KOPT-K1 (cell line): ENCODE measurements around the gene KLHL3.
"Not testable (repeated sequence)": the region's sequence is repeated elsewhere in the genome, so short reads cannot be mapped to it uniquely, and the experiment has no call there.

ENCODE experiments used
- H3K27ac ChIP-seq: fragments of 200-600 bp; sonication (generic); 2 replicates; pipeline ENCODE4 v1.5.1; 2016; ENCODE audit warnings: antibody characterized with exemption, mild to moderate bottlenecking, low read depth, low read length; ENCODE audit not compliant: poor library complexity, severe bottlenecking
- H3K36me3 ChIP-seq: fragments of 200-600 bp; sonication (generic); 2 replicates; pipeline ENCODE4 v1.5.1; 2017; ENCODE audit warnings: antibody characterized with exemption, mild to moderate bottlenecking, low read length, moderate library complexity; ENCODE audit not compliant: insufficient read depth
- H3K9me3 ChIP-seq: fragments of 200-600 bp; sonication (generic); 2 replicates; pipeline ENCODE4 v1.5.1; 2017; ENCODE audit warnings: antibody characterized with exemption, low read length, mild to moderate bottlenecking; ENCODE audit not compliant: insufficient read depth, poor library complexity, severe bottlenecking

The KLHL3 gene

DNA sequence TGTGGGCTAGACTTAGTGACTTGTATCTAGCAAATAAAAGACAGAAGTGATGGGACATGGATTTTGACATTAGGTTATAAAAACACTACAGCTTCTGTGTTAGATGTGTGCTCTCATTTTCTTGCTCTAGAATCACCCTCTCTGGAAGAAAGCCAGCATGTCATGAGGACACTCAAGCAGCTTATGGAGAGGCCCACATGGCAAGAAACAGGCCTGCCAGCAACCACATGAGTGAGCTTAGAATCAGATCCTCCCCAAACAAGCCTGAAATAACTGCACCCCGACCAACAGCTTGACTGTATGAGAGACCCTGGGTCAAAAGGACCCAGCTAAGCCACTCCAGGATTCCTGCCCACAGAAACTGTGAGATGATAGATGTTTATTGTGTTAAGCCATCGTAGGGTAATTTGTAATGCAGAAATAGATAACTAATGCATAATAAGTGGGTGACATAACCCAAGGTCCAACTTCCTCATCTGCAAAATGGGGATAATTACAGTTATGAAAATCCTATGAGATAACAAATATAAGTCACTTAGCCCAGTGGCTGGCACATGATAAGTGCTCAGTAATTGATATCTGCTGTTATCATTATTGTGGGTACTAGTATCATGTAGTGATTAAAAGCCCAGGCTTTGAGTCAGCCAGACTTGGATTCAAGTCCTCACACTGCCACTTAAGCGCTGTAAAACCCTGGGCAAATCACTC lies 86.5 kb downstream of the KLHL3 start:
- peaks cover 41% of the 10 kb centered on the region; the same call in 1 of the 2 replicates for H3K36me3 ChIP-seq
- H3K27ac ChIP-seq, result no peak overlapping the region
- peaks cover 13% of the 10 kb centered on the region for H3K9me3 ChIP-seq

DNA sequence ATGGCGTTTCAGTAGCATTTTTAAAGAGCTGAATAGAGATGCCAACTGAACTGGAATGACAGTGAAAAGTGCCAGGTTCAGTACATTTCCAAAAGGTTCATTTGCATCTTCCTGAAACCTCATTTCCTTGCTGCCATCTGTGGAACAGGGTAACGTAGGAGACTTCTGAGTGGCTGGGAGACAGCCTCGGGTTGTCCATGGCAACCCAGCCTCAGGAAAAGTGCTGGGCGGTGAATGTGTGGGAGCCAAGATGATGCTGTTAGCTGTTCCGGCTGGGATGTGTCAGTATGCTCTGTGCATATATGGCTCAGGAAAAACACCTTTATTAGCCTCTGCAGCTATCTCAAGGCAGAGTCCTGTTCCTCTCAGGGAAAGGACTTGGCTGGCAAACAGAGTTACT lies 87.5 kb downstream of the KLHL3 start:
- Histone ChIP-seq H3K36me3 (peaks cover 41% of the 10 kb centered on the region; the same call in 1 of the 2 replicates), H3K27ac (no peak overlapping the region), H3K9me3 (peaks cover 13% of the 10 kb centered on the region)

DNA sequence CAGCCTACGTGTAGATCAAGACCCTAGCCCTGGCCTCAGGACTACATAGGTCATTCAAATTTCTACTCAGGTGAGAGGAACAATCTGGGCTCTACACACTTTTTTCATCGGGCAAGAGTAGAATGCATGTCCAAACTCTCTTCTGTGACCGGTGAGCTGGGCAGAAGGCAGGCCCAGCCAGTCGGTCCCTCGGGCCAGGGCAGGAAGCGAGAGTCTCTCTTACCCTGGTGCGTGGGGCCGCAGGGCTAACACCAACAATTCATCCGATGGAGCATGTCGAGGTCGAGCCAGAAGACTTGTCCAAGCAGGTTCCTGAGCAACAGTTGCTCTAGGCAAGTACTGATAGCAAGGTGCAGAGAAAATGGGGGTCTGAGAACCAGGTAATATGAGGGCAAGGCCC lies 88.5 kb downstream of the KLHL3 start:
- H3K36me3 ChIP-seq, result peaks cover 41% of the 10 kb centered on the region; the same call in 1 of the 2 replicates
- H3K27ac ChIP-seq, result no peak overlapping the region
- H3K9me3 ChIP-seq, result peaks cover 13% of the 10 kb centered on the region

DNA sequence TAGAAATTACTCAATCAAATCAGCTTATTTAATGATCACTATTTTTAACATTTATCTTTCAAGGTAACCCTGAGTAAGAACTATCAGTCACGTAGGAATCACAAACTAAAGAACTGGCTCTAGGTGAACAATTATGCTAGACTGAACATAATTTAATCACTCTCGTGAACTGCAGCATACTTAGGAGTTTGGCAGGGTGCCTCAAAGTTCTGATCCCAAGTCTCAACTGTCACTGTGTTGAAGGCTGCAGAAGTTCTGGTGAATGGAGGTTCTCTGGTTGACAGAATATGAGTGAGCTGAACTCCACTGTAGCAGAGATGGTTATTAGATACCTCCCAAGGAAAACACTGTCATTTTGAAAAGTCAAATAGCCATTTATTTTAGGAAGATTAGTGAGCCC lies 89.1 kb downstream of the KLHL3 start:
- H3K9me3 ChIP-seq, result peaks cover 13% of the 10 kb centered on the region
- no peak overlapping the region for H3K27ac ChIP-seq
- H3K36me3 ChIP-seq, result peaks cover 41% of the 10 kb centered on the region; the same call in 1 of the 2 replicates

DNA sequence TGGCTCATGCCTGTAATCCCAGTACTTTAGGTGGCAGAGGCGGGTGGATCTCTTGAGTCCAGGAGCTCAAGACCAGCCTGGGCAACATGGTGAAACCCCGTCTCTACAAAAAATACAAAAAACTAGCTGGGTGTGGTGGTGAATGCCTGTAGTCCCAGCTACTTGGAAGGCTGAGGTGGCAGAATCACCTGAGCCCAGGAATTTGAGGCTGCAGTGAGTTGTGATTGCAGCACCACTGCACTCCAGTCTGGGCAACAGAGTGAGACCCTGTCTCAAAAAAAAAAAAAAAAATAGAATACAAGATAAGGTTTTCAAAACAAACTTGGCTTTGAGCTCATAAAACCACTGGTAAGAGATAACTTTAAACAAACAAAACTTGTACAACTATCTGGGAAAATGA lies 92.8 kb downstream of the KLHL3 start:
- peaks cover 13% of the 10 kb centered on the region for H3K9me3 ChIP-seq
- not testable (repeated sequence) for H3K27ac ChIP-seq

DNA sequence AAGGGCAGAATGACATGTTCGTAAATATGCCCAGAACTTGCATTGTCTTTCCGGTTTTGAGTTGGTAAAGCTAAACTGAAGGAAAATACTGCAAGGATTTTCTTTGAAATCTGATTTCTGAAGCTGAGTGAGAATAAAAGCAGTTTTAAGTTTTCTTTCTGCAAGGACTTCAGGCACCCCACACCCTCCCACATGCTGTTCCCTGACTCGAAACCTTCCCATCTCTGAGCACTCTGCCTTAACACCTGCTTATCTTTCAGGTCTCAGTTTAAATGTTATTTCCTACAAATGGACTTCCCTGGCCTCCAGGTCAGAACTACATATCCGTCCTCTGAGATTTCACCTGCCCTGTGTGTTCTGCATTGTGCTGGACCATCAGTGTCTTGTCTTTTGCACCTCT lies 93.8 kb downstream of the KLHL3 start:
- Histone ChIP-seq H3K36me3 (peaks cover 29% of the 10 kb centered on the region; the same call in 1 of the 2 replicates), H3K9me3 (peaks cover 13% of the 10 kb centered on the region), H3K27ac (no peak overlapping the region)

More for the DNA sequence above, 92.8 kb downstream of the KLHL3 start:
- peaks cover 29% of the 10 kb centered on the region; the same call in 1 of the 2 replicates for H3K36me3 ChIP-seq

DNA sequence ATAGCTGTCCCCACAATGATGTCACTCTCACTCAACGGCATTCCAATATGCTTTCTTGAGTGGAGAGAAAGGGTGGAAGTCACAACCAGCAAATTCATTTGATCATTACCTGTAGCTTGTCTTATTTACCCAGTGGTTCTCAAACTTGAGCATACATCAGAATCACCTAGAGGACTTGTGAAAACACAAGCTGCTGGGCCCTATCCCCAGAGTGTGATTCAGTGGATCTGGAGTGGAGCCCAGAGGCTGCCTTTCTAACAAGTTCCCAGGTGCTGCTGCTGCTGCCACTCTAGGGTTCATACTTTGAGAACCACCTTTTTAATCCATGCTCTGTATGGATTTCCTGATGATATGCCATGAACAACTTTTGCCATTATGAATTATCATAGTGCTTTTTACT lies 94.7 kb downstream of the KLHL3 start:
- Histone ChIP-seq H3K27ac (no peak overlapping the region), H3K9me3 (peaks cover 13% of the 10 kb centered on the region), H3K36me3 (peaks cover 31% of the 10 kb centered on the region; the same call in 1 of the 2 replicates)

DNA sequence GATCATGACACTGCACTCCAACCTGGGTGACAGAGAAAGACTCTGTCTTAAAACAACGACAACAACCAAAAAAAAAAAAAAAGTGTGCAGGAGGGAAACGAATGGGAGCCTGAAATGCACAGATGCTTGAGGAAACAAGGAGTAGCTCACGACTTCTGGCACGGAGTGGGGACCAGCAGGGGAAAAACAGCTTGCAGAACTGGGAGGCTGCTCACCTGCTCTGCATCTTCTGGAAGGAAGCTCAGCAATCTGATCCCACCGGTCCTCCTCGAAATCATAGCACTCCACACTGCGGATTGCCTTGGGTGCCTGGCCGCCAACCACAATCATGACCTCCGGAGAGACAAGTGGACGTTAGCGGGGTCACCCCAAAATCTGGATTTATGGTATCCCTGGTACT lies 96.2 kb downstream of the KLHL3 start:
- H3K36me3 ChIP-seq, result peaks cover 34% of the 10 kb centered on the region; the same call in 1 of the 2 replicates
- H3K9me3 ChIP-seq, result peaks cover under 1% of the 10 kb centered on the region
- no peak overlapping the region for H3K27ac ChIP-seq

DNA sequence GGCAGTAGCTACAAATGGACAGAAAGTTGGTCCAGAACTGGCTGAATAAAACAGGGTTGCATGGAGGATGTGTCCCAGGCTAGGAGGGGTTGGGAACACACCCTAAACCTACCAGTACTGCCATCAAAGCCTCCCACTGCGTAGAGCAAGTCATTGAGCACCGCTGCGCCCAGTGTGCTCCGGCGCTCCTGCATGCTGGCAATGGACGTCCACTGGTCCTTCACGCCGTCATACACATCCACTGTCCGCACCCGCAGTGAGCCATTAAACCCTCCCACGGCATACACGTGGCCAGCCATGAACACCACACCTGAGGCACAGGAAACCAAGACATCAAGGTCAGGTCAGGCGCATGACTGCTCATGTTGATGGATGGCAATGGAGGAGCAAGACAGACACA lies 97.0 kb downstream of the KLHL3 start:
- Histone ChIP-seq H3K9me3 (no peaks in the 10 kb centered on the region), H3K36me3 (peaks cover 38% of the 10 kb centered on the region; the same call in 1 of the 2 replicates), H3K27ac (no peak overlapping the region)

DNA sequence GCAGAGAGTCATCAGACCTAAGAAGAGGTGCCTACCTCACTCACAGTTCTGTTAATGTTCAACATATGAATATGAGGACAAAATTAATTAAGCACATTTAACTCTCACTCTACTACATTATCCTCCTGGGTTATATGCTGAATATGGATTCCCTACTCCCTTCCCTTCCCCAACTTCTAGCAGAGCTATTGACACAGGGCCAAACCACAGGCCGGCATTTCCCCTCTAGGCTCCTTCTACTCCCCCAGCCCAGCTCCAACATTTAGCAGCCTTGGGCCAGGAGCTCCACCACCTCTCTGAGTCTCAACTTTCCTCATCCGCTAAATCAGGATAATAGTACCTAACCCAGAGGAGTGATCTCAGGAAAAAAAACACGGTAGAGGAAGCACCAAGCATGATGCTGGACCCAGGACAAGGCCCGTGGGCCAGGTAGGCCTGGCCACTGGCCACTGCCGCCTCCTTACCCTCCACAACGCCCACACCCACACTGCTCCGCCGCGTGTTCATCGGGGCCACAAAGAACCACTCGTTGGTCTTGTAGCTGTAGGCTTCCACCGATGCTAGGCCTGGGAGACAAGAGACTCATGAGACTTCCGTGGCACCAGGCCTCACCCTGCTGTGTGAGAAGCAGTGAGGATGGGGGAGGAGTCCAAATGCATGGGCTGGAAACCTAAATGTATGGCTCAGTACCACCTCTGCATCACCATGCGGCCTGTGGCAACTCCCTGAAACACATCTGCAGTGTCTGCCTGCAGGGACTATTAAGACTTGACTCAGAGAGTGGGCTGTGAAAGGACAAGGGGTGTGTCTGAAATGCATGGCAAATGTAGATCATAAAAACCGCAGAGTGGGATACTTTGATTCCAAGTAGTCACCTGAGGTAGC lies 98.8 kb downstream of the KLHL3 start:
- Histone ChIP-seq H3K27ac (no peak overlapping the region), H3K9me3 (no peaks in the 10 kb centered on the region), H3K36me3 (peaks cover 39% of the 10 kb centered on the region; the same call in 1 of the 2 replicates)

DNA sequence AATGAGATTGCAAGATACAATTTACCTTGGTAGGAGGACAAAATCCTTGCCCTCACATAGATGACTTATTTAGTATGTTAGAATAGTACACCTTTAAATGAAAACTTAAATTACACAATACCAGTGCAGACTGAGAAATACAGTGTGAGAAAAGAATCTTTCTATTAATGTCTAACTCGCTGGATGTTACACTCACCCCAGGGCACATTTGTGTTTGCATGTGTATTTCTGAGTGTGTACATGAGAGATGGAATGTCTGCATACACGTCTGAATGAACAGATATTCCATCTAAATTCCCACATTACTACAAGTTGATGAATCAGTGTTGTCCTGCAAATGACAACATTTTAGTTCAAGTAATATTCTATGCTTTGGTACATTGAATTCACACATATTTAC lies 99.8 kb downstream of the KLHL3 start:
- Histone ChIP-seq H3K36me3 (peaks cover 39% of the 10 kb centered on the region; the same call in 1 of the 2 replicates), H3K9me3 (no peaks in the 10 kb centered on the region), H3K27ac (no peak overlapping the region)

DNA sequence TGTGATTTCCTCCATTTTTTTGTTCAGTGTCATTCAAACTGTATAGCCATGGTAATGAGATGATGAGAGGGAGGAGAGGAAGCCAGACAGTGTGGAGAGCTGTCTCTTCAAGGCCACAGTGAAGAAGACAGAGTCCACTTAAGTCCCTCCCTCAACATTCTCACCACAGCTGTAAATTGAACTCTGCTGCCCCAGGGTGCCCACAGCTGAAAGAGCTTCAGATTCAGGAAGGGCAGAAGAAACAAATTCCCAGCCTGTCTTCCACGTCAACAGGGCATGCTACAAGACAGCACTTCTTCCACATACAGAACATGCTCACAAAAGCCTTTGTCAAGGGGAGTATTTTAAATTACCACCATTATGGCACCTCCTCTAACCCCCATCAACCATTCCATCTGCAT lies 100.4 kb downstream of the KLHL3 start:
- H3K9me3 ChIP-seq, result no peaks in the 10 kb centered on the region
- H3K36me3 ChIP-seq, result peaks cover 39% of the 10 kb centered on the region; the same call in 1 of the 2 replicates
- no peak overlapping the region for H3K27ac ChIP-seq

DNA sequence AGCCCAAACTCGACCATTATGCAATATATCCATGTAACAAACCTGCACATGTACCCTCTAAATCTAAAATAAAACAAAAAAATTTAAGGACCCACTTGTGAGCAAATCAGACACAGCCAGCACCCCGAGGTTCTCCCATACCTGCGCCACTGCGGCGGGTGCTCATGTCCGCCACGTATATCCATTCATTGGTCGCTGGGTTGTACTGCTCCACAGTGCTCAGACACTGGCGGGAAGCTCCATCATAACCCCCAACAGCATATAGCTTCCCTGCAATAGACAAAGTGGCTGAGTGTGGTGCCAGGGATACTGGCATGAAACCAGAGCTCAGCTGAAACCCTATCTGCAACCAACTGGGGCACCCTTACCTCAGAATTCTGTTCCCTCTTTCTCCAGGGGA lies 102.0 kb downstream of the KLHL3 start:
- Histone ChIP-seq H3K36me3 (peaks cover 47% of the 10 kb centered on the region; the same call in 1 of the 2 replicates), H3K27ac (no peak overlapping the region), H3K9me3 (no peaks in the 10 kb centered on the region)

DNA sequence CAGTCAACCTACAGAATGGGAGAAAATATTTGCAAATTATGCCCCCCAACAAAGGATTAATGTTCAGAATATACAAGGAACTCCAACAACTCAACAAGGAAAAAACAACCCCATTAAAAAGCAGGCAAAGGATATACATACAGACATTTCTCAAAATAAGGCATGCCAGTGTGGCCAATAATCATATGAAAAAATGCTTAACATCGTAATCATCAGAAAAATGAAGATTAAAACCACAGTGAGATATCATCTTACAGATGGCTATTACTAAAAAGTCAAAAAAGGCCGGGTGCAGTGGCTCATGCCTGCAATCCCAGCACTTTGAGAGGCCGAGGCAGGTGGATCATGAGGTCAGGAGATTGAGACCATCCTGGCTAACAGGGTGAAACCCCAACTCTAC lies 103.2 kb downstream of the KLHL3 start:
- Histone ChIP-seq H3K36me3 (peaks cover 46% of the 10 kb centered on the region; the same call in 1 of the 2 replicates), H3K27ac (no peak overlapping the region), H3K9me3 (no peaks in the 10 kb centered on the region)

DNA sequence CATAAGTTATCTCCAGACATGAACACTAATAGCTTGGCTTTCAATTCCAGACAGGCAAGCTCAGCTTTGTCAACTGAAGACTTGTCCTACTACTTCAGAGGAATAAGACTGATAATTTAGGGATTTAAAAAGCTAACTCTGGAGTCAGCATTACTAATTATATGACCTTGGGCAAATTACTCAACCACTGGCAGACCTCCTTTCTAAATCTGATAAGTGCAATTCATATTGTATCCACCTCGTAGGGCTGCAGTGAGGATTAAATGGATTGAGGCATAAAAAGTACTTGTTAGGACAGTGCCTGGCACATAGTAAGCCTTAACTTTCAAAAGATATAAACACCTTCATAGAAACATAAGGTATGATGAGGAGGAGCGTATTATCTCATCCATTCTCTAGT lies 104.4 kb downstream of the KLHL3 start:
- Histone ChIP-seq H3K36me3 (peaks cover 34% of the 10 kb centered on the region; the same call in 1 of the 2 replicates), H3K9me3 (no peaks in the 10 kb centered on the region)

More for the DNA sequence above, 104.4 kb downstream of the KLHL3 start:
- H3K27ac ChIP-seq, result no peak overlapping the region
